Subcutaneous adipose tissue (tissue), 4 donors: Measurements from ENCODE around the gene LGI2. TPM values are rescaled to one million over a fixed set of nuclear protein-coding genes. Genes with fewer than 3 reads are reported as not detected.

Experiments
- total RNA-seq, 4 donors: library from RNA; depleted of rRNA; stranded (reverse); fragments of >200 nt; gene quantifications; one replicate each; pipeline ENCODE4 v1.1.0, GENCODE V29; 2016
- TF ChIP-seq, protein P1 (sequence below): fragments of 450-650 bp; IDR thresholded peaks from one replicate; pipeline ENCODE4 v1.5.1; 2016; ENCODE audit warnings: low read depth, mild to moderate bottlenecking, control low read depth, antibody characterized with exemption, moderate library complexity

LGI2 gene
- total RNA-seq, 4 donors from 2014 or later = 1.7 to 4.4 (median 4.4) TPM

DNA sequence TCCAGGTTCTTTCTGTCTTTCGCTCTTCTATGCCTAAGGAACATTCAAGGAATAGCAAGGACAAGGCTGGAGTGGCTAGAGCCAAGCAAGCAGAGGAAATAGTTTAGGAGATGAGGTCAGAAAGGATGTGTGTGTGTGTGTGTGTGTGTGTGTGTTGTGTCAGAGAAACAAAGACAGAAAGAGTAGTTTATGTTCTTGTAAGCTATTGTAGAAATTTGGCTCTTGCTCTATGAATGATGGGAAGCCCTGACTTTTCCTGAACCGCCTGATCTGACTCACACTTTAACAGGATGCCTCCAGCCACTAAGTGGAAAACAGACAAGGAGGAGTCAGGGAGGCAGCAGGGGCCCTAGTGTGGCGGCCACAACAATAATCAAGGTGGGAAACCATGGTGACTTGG, 39.7 kb downstream of the LGI2 start:
- TF ChIP-seq, protein P1, sequence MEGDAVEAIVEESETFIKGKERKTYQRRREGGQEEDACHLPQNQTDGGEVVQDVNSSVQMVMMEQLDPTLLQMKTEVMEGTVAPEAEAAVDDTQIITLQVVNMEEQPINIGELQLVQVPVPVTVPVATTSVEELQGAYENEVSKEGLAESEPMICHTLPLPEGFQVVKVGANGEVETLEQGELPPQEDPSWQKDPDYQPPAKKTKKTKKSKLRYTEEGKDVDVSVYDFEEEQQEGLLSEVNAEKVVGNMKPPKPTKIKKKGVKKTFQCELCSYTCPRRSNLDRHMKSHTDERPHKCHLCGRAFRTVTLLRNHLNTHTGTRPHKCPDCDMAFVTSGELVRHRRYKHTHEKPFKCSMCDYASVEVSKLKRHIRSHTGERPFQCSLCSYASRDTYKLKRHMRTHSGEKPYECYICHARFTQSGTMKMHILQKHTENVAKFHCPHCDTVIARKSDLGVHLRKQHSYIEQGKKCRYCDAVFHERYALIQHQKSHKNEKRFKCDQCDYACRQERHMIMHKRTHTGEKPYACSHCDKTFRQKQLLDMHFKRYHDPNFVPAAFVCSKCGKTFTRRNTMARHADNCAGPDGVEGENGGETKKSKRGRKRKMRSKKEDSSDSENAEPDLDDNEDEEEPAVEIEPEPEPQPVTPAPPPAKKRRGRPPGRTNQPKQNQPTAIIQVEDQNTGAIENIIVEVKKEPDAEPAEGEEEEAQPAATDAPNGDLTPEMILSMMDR = no peak

DNA sequence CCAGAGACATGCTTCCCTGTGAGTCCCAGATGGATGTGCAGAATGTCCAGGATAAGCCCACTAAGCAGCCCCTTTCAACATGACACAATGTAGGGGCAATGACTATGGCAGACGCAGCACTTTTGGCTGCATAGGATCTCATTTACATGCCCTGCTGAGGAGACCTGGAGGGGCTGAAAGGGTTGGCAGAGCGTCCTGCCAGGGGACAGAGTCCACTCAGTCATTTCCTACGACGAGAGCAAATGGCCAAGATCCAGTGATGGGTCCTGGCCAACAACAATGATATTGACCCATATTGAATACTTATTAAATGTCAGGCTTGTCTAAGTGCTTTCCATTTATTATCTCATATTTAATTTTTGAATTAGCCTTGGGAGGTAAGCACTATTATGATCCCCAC, 41.4 kb downstream of the LGI2 start:
- TF ChIP-seq, protein P1 = no peak

DNA sequence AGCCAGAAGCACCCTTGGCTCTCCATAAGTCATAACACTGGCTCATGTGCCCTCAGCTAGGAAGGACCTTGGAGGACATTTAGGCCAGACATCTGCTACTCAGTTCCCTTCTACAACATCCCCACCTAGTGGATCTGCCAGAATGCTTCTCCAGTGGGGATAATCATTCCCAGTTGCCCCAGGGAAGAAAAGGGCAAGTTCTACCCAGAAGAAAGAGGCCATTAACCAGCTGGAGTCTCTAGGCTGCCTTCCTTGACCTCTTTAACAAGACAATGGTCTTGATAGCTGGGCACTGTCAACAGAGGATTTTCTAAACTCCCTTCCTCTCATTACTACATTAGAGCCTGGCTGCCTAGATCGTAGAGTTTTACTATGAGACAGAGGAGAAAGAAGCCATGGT, 42.0 kb downstream of the LGI2 start:
- TF ChIP-seq, protein P1 = no peak

DNA sequence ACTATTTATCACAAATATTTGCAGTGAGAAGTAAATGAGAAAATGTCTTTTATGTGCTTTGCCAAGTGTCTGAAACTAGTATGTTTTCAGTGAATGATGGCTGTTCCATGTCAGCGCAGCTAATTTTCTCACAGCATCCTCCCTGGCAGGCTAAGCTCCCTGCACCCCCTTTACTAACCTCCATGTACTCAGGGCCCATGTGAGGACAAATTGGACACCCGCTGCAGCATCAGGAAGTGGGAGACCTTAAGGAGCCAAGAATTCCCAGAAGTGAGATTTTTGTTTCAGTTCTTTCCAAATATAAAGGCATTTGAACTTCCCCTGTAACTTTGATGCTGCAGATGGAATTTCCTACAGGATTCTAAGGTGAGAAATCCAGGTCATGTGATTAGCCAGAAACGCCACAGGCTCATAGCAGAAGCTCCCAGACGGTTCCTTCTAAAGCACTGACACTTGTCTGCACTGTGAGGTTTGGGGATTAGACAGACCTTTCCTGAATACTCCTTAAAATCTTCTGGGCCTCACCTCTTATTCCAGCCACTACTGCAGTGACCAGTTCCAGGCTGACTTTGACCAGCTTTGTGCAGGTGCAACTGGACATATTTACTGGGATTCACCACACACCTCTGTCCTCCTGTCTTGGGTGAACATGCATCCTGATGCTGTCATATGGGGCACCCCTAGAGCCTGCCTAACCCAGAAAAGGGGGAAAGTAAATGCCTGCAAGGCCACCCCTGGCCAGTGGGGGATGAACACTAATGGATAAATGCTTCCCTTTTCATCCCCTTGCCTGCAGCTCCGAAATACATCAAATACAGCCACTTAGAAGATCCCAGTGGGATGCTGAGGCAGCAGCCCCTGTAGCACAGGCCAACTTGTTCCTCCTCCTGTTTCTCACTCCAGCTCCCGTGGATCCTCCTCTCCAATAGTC, 45.9 kb downstream of the LGI2 start:
- TF ChIP-seq, protein P1 = no peak

DNA sequence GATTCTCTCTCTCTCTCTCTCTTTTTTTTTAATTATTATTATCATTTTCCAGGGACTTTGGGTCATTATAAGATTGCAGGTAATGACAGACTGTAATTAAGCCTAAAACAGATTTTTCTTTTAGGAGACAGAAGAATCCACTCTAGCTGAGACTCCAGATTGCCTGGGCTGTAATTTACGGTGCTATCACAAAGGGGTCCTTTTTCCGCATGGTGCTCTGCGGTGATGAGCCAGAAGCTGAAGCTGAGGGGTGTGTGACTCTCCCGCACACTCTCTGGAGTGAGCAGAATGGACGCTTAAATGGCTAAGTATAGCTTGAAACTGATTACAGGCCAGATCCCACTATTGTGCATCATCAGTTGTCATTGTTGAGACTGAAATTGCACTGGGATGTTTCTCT, 50.0 kb downstream of the LGI2 start:
- TF ChIP-seq, protein P1 = no peak

DNA sequence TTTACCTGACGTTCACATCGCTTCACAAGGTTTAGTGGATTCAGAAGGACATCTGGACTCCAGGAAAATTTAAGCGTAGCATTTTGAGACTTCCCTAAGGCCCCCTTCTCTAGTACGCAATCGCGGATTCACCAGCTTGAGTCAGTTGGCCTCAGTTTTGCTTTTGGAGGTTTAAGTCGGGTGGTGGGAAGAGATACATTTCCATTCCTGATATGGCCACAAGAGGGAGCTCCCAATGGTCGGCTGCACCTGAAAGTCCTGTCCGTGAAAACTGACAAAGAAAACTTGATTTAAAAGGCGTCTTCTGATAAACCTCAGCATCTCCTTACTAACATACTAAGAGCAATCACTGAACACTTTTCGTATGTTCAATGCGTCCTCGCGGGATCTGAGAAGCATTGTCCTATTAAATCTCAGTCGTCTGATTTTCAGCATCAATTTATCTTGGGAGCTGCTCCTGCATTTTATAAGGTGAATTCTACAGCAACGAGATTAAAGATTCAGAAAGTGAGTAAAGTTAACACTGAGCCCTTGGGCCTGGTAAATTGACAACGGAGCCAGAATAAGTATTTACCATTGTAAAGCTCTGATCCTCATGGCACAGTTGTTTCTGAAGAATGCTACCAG, 50.6 kb downstream of the LGI2 start:
- TF ChIP-seq, protein P1 = no peak

DNA sequence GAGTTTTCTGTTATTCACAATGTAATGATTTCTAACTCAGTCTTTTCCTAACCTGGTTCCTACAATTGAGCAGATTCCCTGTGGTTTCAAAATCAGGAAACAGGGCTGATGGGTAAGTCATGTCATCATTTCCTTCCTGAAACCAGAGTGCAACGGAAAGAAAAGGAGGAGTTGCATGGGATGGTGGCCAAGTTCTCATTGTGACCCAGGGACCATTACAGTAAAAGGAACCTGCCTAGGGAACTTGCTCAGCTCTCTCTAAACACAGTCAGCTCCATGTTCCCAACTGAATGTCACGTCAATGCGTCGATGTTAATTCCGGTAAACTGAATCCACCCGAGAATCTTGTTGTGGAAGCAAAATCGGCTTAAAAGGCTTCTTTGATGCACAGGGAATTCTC, 51.2 kb downstream of the LGI2 start:
- TF ChIP-seq, protein P1 = no peak
